SK-N-SH treated with all-trans-retinoic acid at 6 μM for 48 hours (cell line): ENCODE results near the gene LECT2.

ENCODE experiments used
- GLIS3 ChIP-seq: fragments of 250-450 bp; sonication (Bioruptor Pico); IDR thresholded peaks from 2 replicates; pipeline ENCODE4 v1.5.0; 2020; ENCODE audit warnings: mild to moderate bottlenecking, moderate library complexity
- ISL1 ChIP-seq: fragments of 250-450 bp; sonication (Bioruptor Pico); IDR thresholded peaks from 2 replicates; pipeline ENCODE4 v2.1.2; 2022; ENCODE audit warnings: mild to moderate bottlenecking, moderate library complexity
- PATZ1 ChIP-seq: fragments of 250-450 bp; sonication (Bioruptor Pico); IDR thresholded peaks from 2 replicates; pipeline ENCODE4 v1.8.0; 2020; ENCODE audit warnings: mild to moderate bottlenecking, moderate library complexity, borderline replicate concordance
- RARB ChIP-seq: fragments of 250-450 bp; sonication (Bioruptor Pico); IDR thresholded peaks from 2 replicates; pipeline ENCODE4 v1.8.0; 2021; ENCODE audit warnings: mild to moderate bottlenecking, moderate library complexity
- SNAI2 ChIP-seq: fragments of 250-450 bp; sonication (Bioruptor Pico); IDR thresholded peaks from 2 replicates; pipeline ENCODE4 v1.5.0; 2020; ENCODE audit warnings: mild to moderate bottlenecking, moderate library complexity
- TOX ChIP-seq: fragments of 250-450 bp; sonication (Bioruptor Pico); IDR thresholded peaks from 2 replicates; pipeline ENCODE4 v1.8.0; 2021; ENCODE audit warnings: mild to moderate bottlenecking, moderate library complexity, borderline replicate concordance
- ZC3H10 ChIP-seq: fragments of 250-450 bp; sonication (Bioruptor Pico); IDR thresholded peaks from 2 replicates; pipeline ENCODE4 v1.5.1; 2021; ENCODE audit warnings: mild to moderate bottlenecking, moderate library complexity
- ZFP3 ChIP-seq: fragments of 250-450 bp; sonication (Bioruptor Pico); IDR thresholded peaks from 2 replicates; pipeline ENCODE4 v1.5.0; 2020; ENCODE audit warnings: mild to moderate bottlenecking, moderate library complexity
- ZFP30 ChIP-seq: fragments of 450-650 bp; formaldehyde crosslinking; IDR thresholded peaks from 2 replicates; pipeline ENCODE4 v1.5.0; 2022; ENCODE audit warnings: mild to moderate bottlenecking, moderate library complexity
- ZNF70 ChIP-seq: fragments of 450-650 bp; formaldehyde crosslinking; IDR thresholded peaks from 2 replicates; pipeline ENCODE4 v1.5.0; 2020; ENCODE audit warnings: mild to moderate bottlenecking, moderate library complexity
- TF ChIP-seq, protein P1 (sequence below): fragments of 250-450 bp; sonication (Bioruptor Pico); IDR thresholded peaks from 2 replicates; pipeline ENCODE4 v1.5.1; 2020; ENCODE audit warnings: low read depth, mild to moderate bottlenecking, moderate library complexity
- TF ChIP-seq, protein P2 (sequence below): fragments of 250-450 bp; sonication (Bioruptor Pico); IDR thresholded peaks from 2 replicates; pipeline ENCODE4 v1.5.1; 2021; ENCODE audit warnings: mild to moderate bottlenecking, moderate library complexity

GRCh38 chr5:135913713-135914626 lies 40.8 kb downstream of the LECT2 start:
- TF ChIP-seq ZFP30 (CRISPR knock-in tag): no peak
- no peak for TF ChIP-seq PATZ1
- no peak for TF ChIP-seq ISL1 (CRISPR knock-in tag)
- TF ChIP-seq SNAI2: no peak
- TF ChIP-seq ZFP3 (CRISPR knock-in tag): no peak
- TF ChIP-seq, protein P1, sequence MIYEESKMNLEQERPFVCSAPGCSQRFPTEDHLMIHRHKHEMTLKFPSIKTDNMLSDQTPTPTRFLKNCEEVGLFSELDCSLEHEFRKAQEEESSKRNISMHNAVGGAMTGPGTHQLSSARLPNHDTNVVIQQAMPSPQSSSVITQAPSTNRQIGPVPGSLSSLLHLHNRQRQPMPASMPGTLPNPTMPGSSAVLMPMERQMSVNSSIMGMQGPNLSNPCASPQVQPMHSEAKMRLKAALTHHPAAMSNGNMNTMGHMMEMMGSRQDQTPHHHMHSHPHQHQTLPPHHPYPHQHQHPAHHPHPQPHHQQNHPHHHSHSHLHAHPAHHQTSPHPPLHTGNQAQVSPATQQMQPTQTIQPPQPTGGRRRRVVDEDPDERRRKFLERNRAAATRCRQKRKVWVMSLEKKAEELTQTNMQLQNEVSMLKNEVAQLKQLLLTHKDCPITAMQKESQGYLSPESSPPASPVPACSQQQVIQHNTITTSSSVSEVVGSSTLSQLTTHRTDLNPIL: no peak
- TF ChIP-seq ZC3H10 (CRISPR knock-in tag): no peak
- TF ChIP-seq ZNF70 (CRISPR knock-in tag): no peak
- TF ChIP-seq RARB: no peak
- no peak for TF ChIP-seq TOX (CRISPR knock-in tag)
- TF ChIP-seq, protein P2, sequence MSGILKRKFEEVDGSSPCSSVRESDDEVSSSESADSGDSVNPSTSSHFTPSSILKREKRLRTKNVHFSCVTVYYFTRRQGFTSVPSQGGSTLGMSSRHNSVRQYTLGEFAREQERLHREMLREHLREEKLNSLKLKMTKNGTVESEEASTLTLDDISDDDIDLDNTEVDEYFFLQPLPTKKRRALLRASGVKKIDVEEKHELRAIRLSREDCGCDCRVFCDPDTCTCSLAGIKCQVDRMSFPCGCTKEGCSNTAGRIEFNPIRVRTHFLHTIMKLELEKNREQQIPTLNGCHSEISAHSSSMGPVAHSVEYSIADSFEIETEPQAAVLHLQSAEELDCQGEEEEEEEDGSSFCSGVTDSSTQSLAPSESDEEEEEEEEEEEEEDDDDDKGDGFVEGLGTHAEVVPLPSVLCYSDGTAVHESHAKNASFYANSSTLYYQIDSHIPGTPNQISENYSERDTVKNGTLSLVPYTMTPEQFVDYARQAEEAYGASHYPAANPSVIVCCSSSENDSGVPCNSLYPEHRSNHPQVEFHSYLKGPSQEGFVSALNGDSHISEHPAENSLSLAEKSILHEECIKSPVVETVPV (CRISPR knock-in tag): no peak
- no peak for TF ChIP-seq GLIS3 (CRISPR knock-in tag)
